Neutrophil (primary cell): ENCODE results near the gene TPCN1.
A peak's percentile ranks its signal among the peaks of the same experiment; 100 is the strongest.

ENCODE experiments used
- H3K27ac ChIP-seq: fragments of 200-600 bp; sonication (generic); 2 replicates; pipeline ENCODE4 v1.5.1; 2016; ENCODE audit warnings: mild to moderate bottlenecking, moderate library complexity
- H3K27me3 ChIP-seq: fragments of 200-600 bp; sonication (generic); 2 replicates; pipeline ENCODE4 v1.6.0; 2016; ENCODE audit warnings: mild to moderate bottlenecking
- H3K36me3 ChIP-seq: fragments of 200-600 bp; sonication (generic); 2 replicates; pipeline ENCODE4 v1.5.1; 2017
- H3K4me1 ChIP-seq, 2 experiments: fragments of 200-600 bp in 1 of 2; sonication (generic) in 1 of 2; 1 replicate in 1 of 2; 2 replicates in 1 of 2; pipeline versions ENCODE4 v1.5.1 to v1.6.1; 2013 to 2016; ENCODE audit warnings: low read depth in 1 of 2, low read length in 1 of 2, mild to moderate bottlenecking in 1 of 2, moderate library complexity in 1 of 2; ENCODE audit not compliant: control insufficient read depth in 1 of 2, insufficient read depth in 1 of 2
- H3K4me3 ChIP-seq, 2 experiments: fragments of 200-600 bp in 1 of 2; sonication (generic) in 1 of 2; 1 replicate in 1 of 2; 2 replicates in 1 of 2; pipeline ENCODE4 v1.5.1; 2013 to 2016; ENCODE audit warnings: low read depth in 1 of 2, low read length in 1 of 2, mild to moderate bottlenecking in 1 of 2, moderate library complexity in 1 of 2
- H3K9me3 ChIP-seq: fragments of 200-600 bp; sonication (generic); 2 replicates; pipeline ENCODE4 v1.5.1; 2016
- CTCF ChIP-seq: fragments of 200-600 bp; sonication (generic); IDR thresholded peaks from 2 replicates; pipeline ENCODE4 v1.5.1; 2016; ENCODE audit warnings: antibody characterized with exemption

The TPCN1 gene

GRCh38 chr12:113298861-113299545, 77.7 kb downstream of the TPCN1 start:
- Histone ChIP-seq H3K9me3 (no peaks in the 10 kb centered on the region), H3K4me1 (peaks cover 5 to 10% of the 10 kb centered on the region in 2 experiments), H3K27ac (no peak overlapping the region), H3K36me3 (peaks cover 66% of the 10 kb centered on the region), H3K27me3 (no peaks in the 10 kb centered on the region), H3K4me3 (no peak overlapping the region)
- no peak for TF ChIP-seq CTCF

GRCh38 chr12:113299619-113300237, 78.5 kb downstream of the TPCN1 start:
- no peak for TF ChIP-seq CTCF
- peaks cover 73% of the 10 kb centered on the region for H3K36me3 ChIP-seq
- peaks cover 5 to 10% of the 10 kb centered on the region in 2 experiments for H3K4me1 ChIP-seq
- no peak overlapping the region for H3K27ac ChIP-seq
- H3K4me3 ChIP-seq = no peak overlapping the region
- no peaks in the 10 kb centered on the region for H3K9me3 ChIP-seq
- no peaks in the 10 kb centered on the region for H3K27me3 ChIP-seq

- peaks cover 5 to 10% of the 10 kb centered on the region in 2 experiments for H3K4me1 ChIP-seq
- no peak for TF ChIP-seq CTCF
- H3K9me3 ChIP-seq = no peaks in the 10 kb centered on the region
- no peak overlapping the region for H3K4me3 ChIP-seq
- no peak overlapping the region for H3K27ac ChIP-seq
- H3K27me3 ChIP-seq = no peaks in the 10 kb centered on the region
- peaks cover 86% of the 10 kb centered on the region for H3K36me3 ChIP-seq
These were observed 80.5 kb downstream of the TPCN1 start for GRCh38 chr12:113301811-113302210.

- Histone ChIP-seq H3K4me3 (no peak overlapping the region), H3K27me3 (no peaks in the 10 kb centered on the region), H3K4me1 (peaks cover 5 to 10% of the 10 kb centered on the region in 2 experiments), H3K9me3 (no peaks in the 10 kb centered on the region), H3K27ac (peak overlapping the region; percentile 65), H3K36me3 (peaks cover 88% of the 10 kb centered on the region)
- TF ChIP-seq CTCF = no peak
These were observed 81.2 kb downstream of the TPCN1 start for GRCh38 chr12:113302466-113302865.

- TF ChIP-seq CTCF = no peak
- peaks cover 89% of the 10 kb centered on the region for H3K36me3 ChIP-seq
These were observed 81.8 kb downstream of the TPCN1 start for GRCh38 chr12:113302886-113303640.

More at GRCh38 chr12:113302886-113303640, 81.8 kb downstream of the TPCN1 start:
- Histone ChIP-seq H3K9me3 (no peaks in the 10 kb centered on the region), H3K4me1 (peaks cover 5 to 10% of the 10 kb centered on the region in 2 experiments), H3K27ac (peak overlapping the region; percentile 65), H3K4me3 (no peak overlapping the region), H3K27me3 (no peaks in the 10 kb centered on the region)
